ENCODE results near the gene DIP2C.
"Not testable (repeated sequence)": the region's sequence is repeated elsewhere in the genome, so short reads cannot be mapped to it uniquely, and the experiment has no call there.

GRCh38 chr10:265074-265440, 424.4 kb downstream of the DIP2C start:
- TF ChIP-seq CTCF (IDR thresholded peaks at IDR 0.05; ENCODE audit: borderline replicate concordance, extremely low read depth, low read length, poor library complexity, severe bottlenecking); EZH2 (IDR thresholded peaks at IDR 0.05; ENCODE audit: borderline replicate concordance, low read depth, low read length, severe bottlenecking): not testable (repeated sequence)

All from DND-41 (cell line).